Measurements from ENCODE around the gene HDAC8.

DNA sequence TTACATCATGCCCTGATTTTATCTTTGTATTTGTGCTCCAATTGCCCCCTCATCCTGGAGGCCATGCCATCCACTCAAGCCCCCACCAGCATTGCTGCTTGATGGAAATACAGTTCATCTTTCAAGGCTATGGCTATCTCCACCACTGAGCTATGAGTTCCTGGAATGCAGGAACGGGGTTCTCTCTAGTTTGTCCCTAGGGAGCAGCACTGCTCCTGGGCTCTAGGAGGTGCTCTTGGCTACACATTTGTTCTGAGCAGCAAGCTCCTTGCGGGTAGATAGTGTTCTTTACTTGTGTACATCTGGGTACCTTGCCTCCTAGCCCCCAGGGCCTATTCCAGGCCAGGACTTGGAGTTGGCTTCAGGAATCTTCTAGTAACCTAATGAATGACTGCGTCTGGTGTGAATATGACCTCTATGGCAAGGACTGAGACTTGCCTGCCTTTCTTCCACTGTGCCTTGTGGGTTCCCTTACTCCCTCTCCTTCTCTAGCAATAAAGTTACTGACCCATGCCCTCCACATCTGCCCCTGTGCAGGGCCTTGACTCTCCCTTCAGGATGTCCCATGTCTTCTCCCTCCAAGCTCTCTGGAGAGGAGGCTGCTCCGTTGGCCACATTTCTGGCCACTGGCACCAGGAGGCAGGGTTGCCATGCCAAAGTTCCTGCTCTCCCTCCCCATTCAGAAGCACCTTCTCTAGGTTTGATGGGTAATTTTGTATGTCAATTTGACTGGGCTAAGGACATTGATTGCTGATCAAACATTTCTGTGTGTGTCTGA is 274.5 kb downstream of the HDAC8 start:
- TF ChIP-seq CTCF (IDR thresholded peaks at IDR 0.05), result no peak
- TF ChIP-seq POLR2A (IDR thresholded peaks at IDR 0.05), result no peak
- TF ChIP-seq EP300 (IDR thresholded peaks at IDR 0.05), result no peak

Measured in ovary (tissue), 3 donors.